Activated CD8-positive, alpha-beta T cell treated with anti-CD3 and anti-CD28 coated beads, Interleukin-2, amount 10 ng/mL, durations not matched to agents 7 days and 5 days (primary cell): Measurements from ENCODE around the gene POLA1. TPM values are rescaled to one million over a fixed set of nuclear protein-coding genes. Genes with fewer than 3 reads are reported as not detected.
A peak's percentile ranks its signal among the peaks of the same experiment; 100 is the strongest.

Experiments used
- ATAC-seq: fragments of 150-1000 bp; cut with Tn5 transposase; one replicate; pipeline ENCODE4 v1.10.0; 2021; ENCODE audit warnings: moderate library complexity
- CTCF ChIA-PET: fragments of 350-600 bp; sonication (Branson Sonifier 250); formaldehyde crosslinking; loops from one replicate; lab custom pipeline; 2021; ENCODE audit warnings: antibody characterized with exemption; lab: Charles Lee
- POLR2A ChIA-PET: fragments of 350-600 bp; sonication (Branson Sonifier 250); formaldehyde crosslinking; loops from one replicate; lab custom pipeline; 2021; ENCODE audit warnings: antibody characterized with exemption; lab: Charles Lee
- DNase-seq: peaks from one replicate; pipeline ENCODE4 v3.0.0-alpha.2; 2020
- H3K27ac Mint-ChIP-seq: one replicate; pipeline ENCODE4 v1.8.0; 2021; ENCODE audit warnings: mild to moderate bottlenecking, mixed read lengths
- H3K27me3 Mint-ChIP-seq: one replicate; pipeline ENCODE4 v1.8.0; 2021; ENCODE audit warnings: low read depth, mixed read lengths
- H3K36me3 Mint-ChIP-seq: one replicate; pipeline ENCODE4 v1.8.0; 2021; ENCODE audit warnings: low read depth, mixed read lengths
- H3K4me1 Mint-ChIP-seq: one replicate; pipeline ENCODE4 v1.8.0; 2021; ENCODE audit warnings: low read depth, mixed read lengths
- H3K4me3 Mint-ChIP-seq: one replicate; pipeline ENCODE4 v1.8.0; 2021; ENCODE audit warnings: mild to moderate bottlenecking, mixed read lengths
- H3K9me3 Mint-ChIP-seq: one replicate; pipeline ENCODE4 v1.8.0; 2022; ENCODE audit warnings: mixed read lengths; ENCODE audit not compliant: insufficient read depth
- total RNA-seq, 2 experiments: library from RNA; stranded (reverse); gene quantifications; one replicate each; pipeline ENCODE4 v1.2.3, GENCODE V29; 2021

Gene POLA1
- total RNA-seq, 2 experiments from 2014 or later = 37.0 to 38.2 TPM

- POLR2A ChIA-PET = no interaction called here
- Mint-ChIP-seq H3K36me3 (no peaks in the 10 kb centered on the region), H3K4me1 (peaks cover 12% of the 10 kb centered on the region), H3K27me3 (peaks cover 66% of the 10 kb centered on the region), H3K9me3 (no peaks in the 10 kb centered on the region), H3K27ac (no peak overlapping the region), H3K4me3 (peak overlapping the region; percentile 40)
- ATAC-seq (no peak), DNase-seq (no peak)
- CTCF ChIA-PET = no interaction called here
Measured at GRCh38 chrX:25014366-25014838, 320.7 kb downstream of the POLA1 start.

GRCh38 chrX:25015486-25016360 lies 322.0 kb downstream of the POLA1 start, which contains the start of gene ARX:
TSS of gene ARX (minus strand) at chrX:25015965. CDS start at chrX:25015737, 228 bp downstream.
- DNase-seq = peak; percentile 36
- ChIA-PET CTCF (interaction anchor here (1.0 kb wide), 1 partner anchor 129 kb away, joined by 3 read pairs; no protein-coding TSS in a partner anchor), POLR2A (no interaction called here)
- Mint-ChIP-seq H3K4me1 (peaks cover 12% of the 10 kb centered on the region), H3K36me3 (no peaks in the 10 kb centered on the region), H3K27me3 (peaks cover 62% of the 10 kb centered on the region), H3K4me3 (no peak within 1 kb of the TSS), H3K9me3 (no peaks in the 10 kb centered on the region), H3K27ac (no peak within 1 kb of the TSS)
- ATAC-seq = peak; percentile 58

- ChIA-PET CTCF (interaction anchor here (1.0 kb wide), 1 partner anchor 128 kb away, joined by 3 read pairs; no protein-coding TSS in a partner anchor), POLR2A (no interaction called here)
- DNase-seq (no peak), ATAC-seq (no peak)
- Mint-ChIP-seq H3K4me1 (peaks cover 15% of the 10 kb centered on the region), H3K27ac (no peak overlapping the region), H3K27me3 (peaks cover 61% of the 10 kb centered on the region), H3K9me3 (no peaks in the 10 kb centered on the region), H3K4me3 (no peak overlapping the region), H3K36me3 (no peaks in the 10 kb centered on the region)
Measured at GRCh38 chrX:25016361-25016671, 322.6 kb downstream of the POLA1 start.

- Mint-ChIP-seq H3K36me3 (no peaks in the 10 kb centered on the region), H3K27me3 (peaks cover 63% of the 10 kb centered on the region), H3K4me3 (no peak overlapping the region), H3K27ac (no peak overlapping the region), H3K4me1 (peaks cover 22% of the 10 kb centered on the region), H3K9me3 (no peaks in the 10 kb centered on the region)
- ATAC-seq (no peak), DNase-seq (no peak)
- ChIA-PET POLR2A (no interaction called here), CTCF (no interaction called here)
Measured at GRCh38 chrX:25016938-25017598, 323.4 kb downstream of the POLA1 start.

- Mint-ChIP-seq H3K4me3 (no peak overlapping the region), H3K27me3 (peaks cover 66% of the 10 kb centered on the region), H3K27ac (no peak overlapping the region), H3K4me1 (peaks cover 21% of the 10 kb centered on the region), H3K36me3 (no peaks in the 10 kb centered on the region), H3K9me3 (no peaks in the 10 kb centered on the region)
- ATAC-seq (no peak), DNase-seq (no peak)
- ChIA-PET POLR2A (no interaction called here), CTCF (no interaction called here)
Measured at GRCh38 chrX:25017667-25018247, 324.0 kb downstream of the POLA1 start.

GRCh38 chrX:25018682-25019081 lies 325.0 kb downstream of the POLA1 start:
- H3K27me3 Mint-ChIP-seq = peaks cover 70% of the 10 kb centered on the region
- no peak overlapping the region for H3K4me3 Mint-ChIP-seq
- no peaks in the 10 kb centered on the region for H3K9me3 Mint-ChIP-seq
- no peaks in the 10 kb centered on the region for H3K36me3 Mint-ChIP-seq
- ATAC-seq = no peak
- H3K27ac Mint-ChIP-seq = no peak overlapping the region
- POLR2A ChIA-PET = no interaction called here
- DNase-seq = no peak
- CTCF ChIA-PET = no interaction called here
- H3K4me1 Mint-ChIP-seq = peaks cover 19% of the 10 kb centered on the region

- Mint-ChIP-seq H3K4me1 (peaks cover 19% of the 10 kb centered on the region), H3K36me3 (no peaks in the 10 kb centered on the region), H3K27me3 (peaks cover 74% of the 10 kb centered on the region), H3K27ac (no peak overlapping the region), H3K4me3 (no peak overlapping the region), H3K9me3 (no peaks in the 10 kb centered on the region)
- POLR2A ChIA-PET = no interaction called here
- ATAC-seq (no peak), DNase-seq (no peak)
- CTCF ChIA-PET = interaction anchor here (0.8 to 2.9 kb wide), 3 partner anchors 8 to 181 kb away, joined by 3 to 16 read pairs (median 15); no protein-coding TSS in a partner anchor
Measured at GRCh38 chrX:25019707-25020390, 326.1 kb downstream of the POLA1 start.

- no peak overlapping the region for H3K4me3 Mint-ChIP-seq
- ATAC-seq (no peak), DNase-seq (no peak)
- ChIA-PET POLR2A (no interaction called here), CTCF (interaction anchor here (0.8 to 2.9 kb wide), 3 partner anchors 9 to 181 kb away, joined by 3 to 16 read pairs (median 15); no protein-coding TSS in a partner anchor)
- peaks cover 19% of the 10 kb centered on the region for H3K4me1 Mint-ChIP-seq
- H3K27me3 Mint-ChIP-seq = peaks cover 70% of the 10 kb centered on the region
- H3K9me3 Mint-ChIP-seq = no peaks in the 10 kb centered on the region
- H3K36me3 Mint-ChIP-seq = no peaks in the 10 kb centered on the region
- H3K27ac Mint-ChIP-seq = no peak overlapping the region
Measured at GRCh38 chrX:25020391-25020904, 326.7 kb downstream of the POLA1 start.

- ChIA-PET CTCF (interaction anchor here (0.7 to 2.9 kb wide), 3 partner anchors 123 to 201 kb away, joined by 4 to 16 read pairs (median 15); no protein-coding TSS in a partner anchor), POLR2A (no interaction called here)
- Mint-ChIP-seq H3K4me3 (no peak overlapping the region), H3K27ac (no peak overlapping the region), H3K9me3 (no peaks in the 10 kb centered on the region), H3K4me1 (peaks cover 19% of the 10 kb centered on the region), H3K27me3 (peaks cover 66% of the 10 kb centered on the region), H3K36me3 (no peaks in the 10 kb centered on the region)
- ATAC-seq = peak; percentile 73
- peak; percentile 30 for DNase-seq
Measured at GRCh38 chrX:25020905-25021449, 327.3 kb downstream of the POLA1 start.

GRCh38 chrX:25022499-25023325 lies 329.0 kb downstream of the POLA1 start:
- no peak overlapping the region for H3K27ac Mint-ChIP-seq
- no peaks in the 10 kb centered on the region for H3K9me3 Mint-ChIP-seq
- H3K27me3 Mint-ChIP-seq = peaks cover 59% of the 10 kb centered on the region
- POLR2A ChIA-PET = no interaction called here
- no peak overlapping the region for H3K4me3 Mint-ChIP-seq
- CTCF ChIA-PET = interaction anchor here (2.2 to 2.9 kb wide), 2 partner anchors 122 to 184 kb away, joined by 8 to 16 read pairs; no protein-coding TSS in a partner anchor
- no peak for ATAC-seq
- no peaks in the 10 kb centered on the region for H3K36me3 Mint-ChIP-seq
- H3K4me1 Mint-ChIP-seq = peaks cover 12% of the 10 kb centered on the region
- DNase-seq = no peak
